Aortic smooth muscle cell (primary cell): ENCODE measurements around the gene PRRT1. TPM values are rescaled to one million over a fixed set of nuclear protein-coding genes. Genes with fewer than 3 reads are reported as not detected.

Experiments used
- total RNA-seq: library from RNA; depleted of rRNA; stranded (reverse); fragments of >200 nt; gene quantifications from 2 replicates; pipeline ENCODE4 v1.2.3, GENCODE V29; 2014

The PRRT1 gene
- 0.26 and 0.50 TPM in 2 replicates for total RNA-seq

DNA sequence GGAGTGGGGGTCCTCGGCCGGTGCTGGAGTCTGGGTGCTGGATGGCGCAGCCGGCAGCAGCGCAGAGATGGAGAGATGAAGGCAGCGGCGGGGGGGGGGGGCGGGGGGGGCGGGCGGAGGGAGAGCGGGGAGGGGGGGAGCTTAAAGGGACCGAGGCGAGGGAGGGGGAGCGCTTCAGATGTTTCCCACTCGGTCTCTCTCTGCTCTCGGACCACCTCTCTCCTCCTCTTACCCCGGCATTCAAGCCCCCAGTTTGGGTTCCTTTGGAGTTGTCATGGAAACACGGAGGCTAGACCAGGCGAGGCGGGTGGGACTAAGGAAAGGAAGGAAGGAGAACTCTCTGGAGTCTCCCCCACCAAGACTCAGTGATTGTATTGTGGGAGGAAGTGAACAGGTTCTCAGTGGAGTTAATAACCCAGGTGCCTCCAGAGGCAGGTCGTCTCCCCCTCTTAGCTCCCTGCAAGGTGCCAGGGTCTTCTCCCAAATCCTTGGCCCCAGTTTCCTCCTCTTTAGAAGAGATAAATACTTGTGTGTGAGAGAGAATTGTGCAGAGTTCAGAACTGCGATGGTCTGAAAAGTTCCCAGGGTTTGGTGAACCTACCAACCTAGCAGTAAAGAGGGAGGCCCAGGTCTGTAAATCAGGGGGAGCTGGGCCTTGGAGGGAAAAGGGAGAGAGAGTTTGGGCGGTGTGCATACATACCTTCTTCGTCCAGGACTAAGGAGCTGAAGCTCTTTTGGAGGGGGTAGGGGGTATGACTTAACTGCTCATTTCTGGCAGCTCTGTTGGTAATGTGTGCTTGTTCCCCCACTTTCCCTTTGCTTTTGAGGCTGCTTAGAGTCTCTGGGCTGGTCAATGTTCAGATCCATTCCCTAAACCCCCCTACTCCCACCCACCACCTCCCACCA lies at the start of gene PRRT1:
TSS of gene PRRT1 (minus strand) at position 77 of the 906 bp plus-strand sequence. CDS start 112 bp downstream, outside the sequence.

DNA sequence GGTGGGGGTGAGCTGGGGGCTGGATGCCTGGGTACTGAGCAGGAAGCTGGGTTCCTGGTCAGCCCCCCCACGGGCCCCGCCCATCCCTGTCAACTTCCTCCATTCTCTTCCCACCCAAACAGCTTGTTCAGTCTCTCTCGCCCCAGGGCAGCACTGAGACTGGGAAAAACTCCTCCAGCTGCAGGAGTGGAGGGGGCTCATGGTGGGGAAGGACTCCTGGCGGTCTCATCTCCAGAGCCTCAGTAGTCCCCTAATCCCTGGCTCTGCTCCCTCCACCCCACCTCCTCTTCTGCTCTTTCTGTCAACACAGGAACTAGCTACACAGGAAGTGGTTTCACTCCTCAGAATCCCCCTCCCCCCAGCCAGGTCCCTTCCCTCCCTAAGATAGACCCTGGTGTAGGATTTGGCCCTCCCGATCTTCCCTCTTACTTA lies 40.9 kb upstream of the PRRT1 start, which contains the start of gene GPSM3:
TSS of gene GPSM3 (minus strand) at position 36 of the 432 bp plus-strand sequence. CDS start 130 bp downstream, outside the sequence.

DNA sequence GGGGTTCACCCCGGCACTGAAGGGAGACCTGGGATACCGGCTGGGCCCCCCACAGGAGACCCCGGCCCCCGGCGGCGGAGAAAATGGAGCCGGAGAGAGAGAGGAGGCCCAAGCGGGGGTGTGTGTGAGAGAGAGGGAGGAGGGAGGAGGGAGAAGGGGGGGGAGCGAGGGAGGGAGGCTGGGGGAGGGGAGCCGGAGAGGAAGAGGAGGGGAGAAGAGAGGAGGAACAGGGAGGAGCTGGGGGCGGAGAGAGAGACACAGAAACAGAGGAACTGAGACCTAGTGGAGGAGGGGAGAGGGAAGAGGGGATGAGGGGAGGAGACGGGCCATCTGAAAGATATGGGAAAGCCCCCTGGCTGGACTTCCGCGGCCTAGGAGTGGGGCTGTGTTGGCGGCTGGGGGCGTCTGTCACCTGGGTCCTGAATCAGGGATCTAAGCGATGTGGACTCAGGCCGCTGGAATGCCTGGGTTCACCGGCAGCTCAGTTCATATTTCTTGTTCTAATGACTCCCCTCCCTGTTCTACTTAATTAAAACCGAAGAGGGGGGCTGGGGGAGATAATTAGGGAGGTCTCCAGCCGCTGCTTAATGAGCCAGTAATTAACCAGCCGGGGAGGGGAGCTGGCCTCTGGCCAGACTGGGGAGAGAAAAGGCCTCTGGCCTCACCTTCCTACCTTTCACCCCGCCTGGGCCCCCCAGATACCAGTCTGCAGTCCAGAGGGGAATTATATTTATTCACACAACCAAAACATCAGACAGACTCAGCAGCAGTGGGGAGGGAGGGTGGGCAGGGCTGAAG lies 38.5 kb upstream of the PRRT1 start, which contains the start of gene PBX2:
TSS of gene PBX2 (minus strand) at position 149 of the 798 bp plus-strand sequence. CDS start 287 bp downstream, outside the sequence.

DNA sequence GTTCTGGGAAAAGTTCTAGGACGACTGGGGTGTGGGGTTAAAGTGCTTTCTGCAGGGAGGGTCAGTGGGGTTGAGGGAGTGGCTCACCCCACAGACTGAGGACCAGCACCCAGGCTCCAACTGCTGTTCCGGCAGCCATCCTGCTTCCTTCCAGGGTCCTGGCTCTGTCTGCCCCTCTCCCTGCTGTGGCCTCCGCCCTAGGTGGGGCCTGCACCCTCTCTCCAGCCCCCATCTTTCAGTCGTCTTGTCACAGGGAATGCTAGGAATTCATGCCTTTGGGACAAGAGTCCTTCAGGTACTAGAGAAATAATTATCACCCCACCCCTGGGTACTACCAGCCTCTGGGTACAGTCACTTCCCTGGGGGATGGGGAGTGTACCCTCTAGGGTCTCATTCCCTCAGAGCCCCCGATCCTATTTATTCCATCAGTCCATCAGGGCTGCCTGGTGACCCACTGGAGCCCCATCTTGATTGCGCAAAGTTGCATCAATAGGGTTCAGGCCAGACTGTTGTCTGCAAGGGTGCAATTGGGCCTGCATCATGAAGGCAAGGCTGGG lies 32.4 kb upstream of the PRRT1 start, which contains the start of gene AGER:
TSS of gene AGER (minus strand) at position 170 of the 557 bp plus-strand sequence. CDS start at position 139, 31 bp downstream.

DNA sequence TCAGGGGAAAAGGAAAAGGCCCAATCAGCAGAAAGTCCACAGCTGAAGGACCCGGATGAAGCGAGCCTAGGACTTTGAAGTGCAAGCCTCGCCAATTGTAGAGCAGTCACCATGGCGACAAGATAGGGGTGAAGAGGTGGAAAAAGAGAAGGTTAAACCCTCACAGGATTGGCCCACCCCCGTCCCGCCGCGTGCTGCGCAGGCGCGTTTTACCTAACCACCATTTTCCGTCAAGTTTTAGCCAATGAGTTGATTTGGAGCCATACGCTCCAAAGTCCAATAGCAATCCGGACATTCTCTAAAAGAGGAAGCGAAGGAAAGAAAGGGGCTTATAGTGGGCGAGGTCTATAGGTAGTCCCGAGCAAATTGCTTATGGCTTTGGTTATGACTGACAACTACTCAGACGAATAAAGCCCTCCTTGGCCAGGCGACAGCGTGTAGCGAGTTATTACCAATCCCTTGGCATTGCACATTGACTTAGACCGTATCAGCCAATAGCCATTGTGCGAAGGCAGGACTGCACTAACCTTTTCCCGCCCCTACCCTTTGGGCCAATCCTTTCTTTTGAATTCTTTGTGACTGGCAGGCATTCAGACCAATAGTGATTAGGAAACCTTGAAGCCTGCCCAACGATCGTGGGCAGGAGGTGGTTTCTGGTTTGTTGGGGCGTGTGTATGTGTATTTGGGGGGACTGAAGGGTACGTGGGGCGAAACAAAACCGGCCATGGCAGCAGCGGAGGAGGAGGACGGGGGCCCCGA lies 26.2 kb upstream of the PRRT1 start, which contains the start of gene RNF5:
TSS of gene RNF5 (plus strand) at position 618 of the 759 bp plus-strand sequence. CDS start at position 725, 107 bp downstream.

DNA sequence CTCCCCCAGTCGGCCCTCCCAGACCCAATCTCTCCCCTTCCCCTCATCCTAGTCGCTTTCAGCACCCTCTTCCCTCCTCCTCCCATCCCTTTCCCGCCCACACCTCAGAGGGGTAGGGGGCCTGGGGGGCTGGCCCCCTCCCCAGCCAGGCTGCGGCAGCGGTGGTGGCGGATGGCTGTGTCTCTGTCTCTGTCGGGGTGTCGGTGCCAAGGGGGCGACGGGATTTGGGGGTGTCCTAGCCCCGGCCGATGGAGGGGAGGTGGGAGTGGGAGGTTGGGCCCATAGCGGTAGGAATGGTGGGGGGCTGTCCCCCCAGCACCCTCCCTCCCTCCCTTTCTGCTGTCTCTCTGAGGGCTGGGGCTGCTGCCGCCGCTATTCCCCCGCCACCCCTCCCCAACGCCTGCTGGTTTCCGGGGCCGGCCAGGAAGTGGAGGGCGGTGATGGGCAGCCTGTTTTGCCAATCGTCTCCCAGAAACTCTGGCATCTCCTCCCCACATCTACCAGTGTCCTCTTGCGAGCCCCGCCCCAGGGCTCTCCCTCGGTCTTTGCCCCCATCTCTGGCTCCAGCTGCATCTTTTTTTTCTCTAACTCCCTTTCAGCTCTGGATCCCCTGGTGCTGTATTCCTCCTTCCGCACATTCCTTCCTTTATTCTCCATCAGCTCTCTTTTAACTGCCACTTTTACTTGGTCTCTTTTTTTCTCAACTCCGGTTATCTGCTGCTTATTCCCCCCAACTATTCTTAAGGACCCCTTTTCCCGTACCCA lies 24.2 kb upstream of the PRRT1 start, which contains the start of gene AGPAT1:
TSS of gene AGPAT1 (minus strand) at position 374 of the 765 bp plus-strand sequence. CDS start 4,588 bp downstream, outside the sequence.

DNA sequence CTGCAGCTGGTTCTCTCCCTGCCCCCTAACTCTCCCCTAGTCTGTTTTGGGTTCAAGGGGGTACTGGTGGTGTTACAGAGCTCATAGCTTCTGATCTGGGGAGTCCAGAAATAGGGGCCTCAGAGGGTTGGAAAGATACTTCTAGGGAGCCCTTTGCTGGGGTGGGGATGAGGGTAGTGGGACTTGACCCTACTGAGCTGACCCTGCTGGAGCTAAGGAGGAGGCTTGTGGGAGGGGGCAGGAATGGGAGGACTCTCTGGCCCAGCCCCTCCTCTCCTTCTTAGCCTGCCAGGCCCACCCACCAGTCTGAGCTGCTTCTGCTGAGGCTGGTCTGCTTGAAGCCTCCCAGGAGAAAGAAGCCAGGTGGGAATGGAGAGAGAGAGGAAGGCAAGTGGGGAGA lies 12.6 kb upstream of the PRRT1 start, which contains the start of gene EGFL8:
TSS of gene EGFL8 (plus strand) at position 301 of the 400 bp plus-strand sequence. CDS start 1,571 bp downstream, outside the sequence.

DNA sequence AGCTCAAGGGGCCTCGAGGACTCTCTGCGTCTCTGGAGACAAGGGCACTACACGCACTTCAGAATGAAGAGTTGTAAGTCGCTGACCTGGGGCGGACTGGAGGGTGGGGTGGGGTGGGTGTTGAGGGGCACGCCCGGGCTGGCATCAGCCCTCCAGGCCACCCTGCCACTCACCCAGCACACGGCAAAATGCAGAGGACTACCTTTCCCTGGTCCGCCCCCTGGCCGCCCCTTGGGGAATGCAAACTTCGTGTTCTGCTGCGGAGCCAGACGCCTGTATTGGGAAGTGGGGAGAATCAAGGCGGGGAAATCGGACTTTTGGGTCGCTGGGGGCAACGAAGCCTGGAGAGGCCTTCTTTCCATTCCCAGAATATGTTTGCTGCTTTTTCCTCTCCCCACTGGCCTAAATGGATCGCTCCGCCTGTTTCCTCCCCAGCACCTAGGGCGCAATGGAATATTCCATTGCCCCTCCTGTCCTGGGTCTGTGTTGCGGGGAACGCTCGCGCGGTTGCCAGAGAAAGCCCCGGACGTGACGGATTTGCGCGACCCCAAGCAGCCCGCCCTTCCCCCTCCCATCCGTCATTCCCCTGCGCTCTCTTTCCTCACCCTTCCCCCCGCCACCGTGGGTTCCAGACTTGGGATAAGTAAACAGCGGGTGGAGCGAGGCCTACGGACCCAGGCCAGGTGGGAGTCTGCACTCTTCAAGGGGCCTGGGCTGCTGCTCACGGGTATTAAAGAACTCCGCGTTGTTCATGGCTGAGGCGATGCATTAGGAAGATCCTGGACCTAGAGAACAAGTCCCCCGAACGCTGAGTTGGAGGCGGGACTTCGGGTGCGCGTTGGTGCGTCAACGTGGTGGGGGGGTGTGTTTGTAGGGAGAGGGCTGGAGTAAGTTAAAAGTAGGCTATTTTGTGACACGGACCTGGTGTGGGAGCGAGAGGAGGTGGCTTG lies 2.1 kb upstream of the PRRT1 start, which contains the start of gene PPT2:
TSS of gene PPT2 (plus strand) at position 578 of the 950 bp plus-strand sequence. CDS start 454 bp downstream, outside the sequence.

DNA sequence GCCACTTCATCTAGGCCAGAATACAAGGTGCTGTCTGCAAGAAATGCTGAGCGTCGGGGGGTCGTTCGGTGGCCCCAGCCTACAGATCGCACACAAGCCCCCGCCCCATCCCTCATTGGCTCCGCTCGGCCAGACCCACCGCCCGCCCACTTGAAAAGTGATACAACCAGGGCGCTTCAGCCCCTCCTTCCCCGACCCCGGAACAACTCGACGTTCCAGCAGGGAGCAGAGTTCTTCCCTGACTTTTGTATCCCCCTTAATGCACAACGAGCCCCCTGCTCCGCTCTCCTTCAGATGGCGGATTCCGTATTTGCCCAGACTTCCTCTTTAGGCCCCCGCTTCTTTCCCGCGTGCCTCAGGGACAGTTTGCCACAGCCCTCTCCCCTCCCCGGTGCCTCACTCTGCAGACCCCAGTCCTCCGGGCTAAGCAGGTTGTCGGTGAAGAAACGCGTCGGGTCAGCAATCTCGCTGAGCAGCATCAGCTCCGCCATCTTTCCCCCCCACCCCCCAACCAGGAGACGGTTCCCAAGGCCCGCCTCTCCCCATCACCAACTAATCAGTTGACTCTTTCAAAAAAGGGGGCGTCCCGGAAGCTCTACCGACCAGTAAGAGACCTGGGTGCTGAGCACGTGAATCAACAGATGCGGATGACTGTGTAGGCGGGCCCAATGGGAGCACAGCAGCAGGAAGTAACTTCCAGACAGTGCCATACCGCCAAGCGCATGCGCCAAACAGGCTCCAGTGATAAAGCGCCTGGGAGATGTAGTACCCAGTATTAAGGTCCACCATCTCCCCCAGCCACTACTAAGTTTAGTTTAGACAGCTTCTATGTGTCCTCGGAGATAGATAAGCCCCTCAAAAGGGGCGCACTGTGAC lies 23.8 kb downstream of the PRRT1 start, which contains the start of gene ATF6B:
TSS of gene ATF6B (minus strand) at position 530 of the 876 bp plus-strand sequence. CDS start at position 491, 39 bp downstream.

DNA sequence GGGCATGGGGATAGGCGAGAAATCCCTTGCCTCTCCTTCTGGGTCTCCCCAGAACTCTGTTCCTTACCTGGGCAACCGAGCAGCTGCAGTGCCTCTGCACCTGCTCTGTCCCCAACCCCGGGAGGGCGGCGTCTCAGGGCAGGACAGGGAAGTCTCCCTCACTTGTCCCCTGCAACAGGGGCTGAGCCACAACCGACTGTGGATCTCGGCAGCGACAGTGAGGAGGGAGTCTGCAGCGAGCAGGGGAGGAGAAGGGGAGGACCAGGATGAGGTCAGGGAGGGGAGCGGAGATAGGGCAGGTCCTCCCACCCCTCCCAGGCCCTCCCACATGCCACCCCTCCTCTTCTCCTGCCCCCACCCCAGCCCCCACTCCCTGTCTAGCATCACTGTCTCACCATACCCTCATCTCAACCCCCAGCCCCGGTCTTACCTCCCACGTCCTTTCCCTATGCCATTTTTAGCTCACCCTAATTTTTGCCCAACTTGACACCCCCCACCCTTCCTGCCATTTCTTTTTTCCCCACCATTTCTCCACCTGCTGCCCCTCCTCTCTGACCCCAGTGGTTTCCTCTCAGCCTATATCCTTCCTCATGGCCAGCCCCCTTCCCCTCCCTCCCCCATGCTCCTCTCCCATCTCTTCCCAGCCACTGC lies 42.5 kb downstream of the PRRT1 start, which contains the start of gene TNXB:
TSS of gene TNXB (minus strand) at position 225 of the 651 bp plus-strand sequence. CDS start 11,140 bp downstream, outside the sequence.

Other genes with a start within 250 kb of the PRRT1 start
- 3.3 and 3.7 TPM in 2 replicates for gene ZBTB12, start 249.9 kb downstream of the PRRT1 start, total RNA-seq
- 2.8 and 4.3 TPM in 2 replicates for gene C2, start 224.2 kb downstream of the PRRT1 start, total RNA-seq
- gene CFB, start 205.8 kb downstream of the PRRT1 start, total RNA-seq: 20.3 and 31.2 TPM in 2 replicates
- gene NELFE, start 193.0 kb downstream of the PRRT1 start, total RNA-seq: 107 and 119 TPM in 2 replicates
- 41.2 and 58.4 TPM in 2 replicates for gene SKIC2, start 192.8 kb downstream of the PRRT1 start, total RNA-seq
- 9.8 and 10.2 TPM in 2 replicates for gene DXO, start 179.8 kb downstream of the PRRT1 start, total RNA-seq
- 5.7 and 5.8 TPM in 2 replicates for gene C4A, start 169.9 kb downstream of the PRRT1 start, total RNA-seq
- 4.8 and 5.0 TPM in 2 replicates for gene C4B, start 137.1 kb downstream of the PRRT1 start, total RNA-seq
- under 0.01 and 0.62 TPM in 2 replicates for gene CYP21A2, start 113.5 kb downstream of the PRRT1 start, total RNA-seq
- gene TNXB, start 42.6 kb downstream of the PRRT1 start, total RNA-seq: 33.9 and 58.7 TPM in 2 replicates
- gene ATF6B, start 23.7 kb downstream of the PRRT1 start, total RNA-seq: 11.8 and 16.4 TPM in 2 replicates
- 5.5 and 5.9 TPM in 2 replicates for gene FKBPL, start 21.7 kb downstream of the PRRT1 start, total RNA-seq
- gene PPT2, start 2.2 kb upstream of the PRRT1 start, total RNA-seq: 28.3 and 69.1 TPM in 2 replicates
- gene EGFL8, start 12.7 kb upstream of the PRRT1 start, total RNA-seq: 1.2 TPM in 2 replicates
- gene AGPAT1, start 24.1 kb upstream of the PRRT1 start, total RNA-seq: 14.3 and 17.3 TPM in 2 replicates
- 22.2 and 25.9 TPM in 2 replicates for gene RNF5, start 26.5 kb upstream of the PRRT1 start, total RNA-seq
- gene AGER, start 32.3 kb upstream of the PRRT1 start, total RNA-seq: 0.13 and 0.37 TPM in 2 replicates
- 20.5 and 26.3 TPM in 2 replicates for gene PBX2, start 38.3 kb upstream of the PRRT1 start, total RNA-seq
- 0.92 and 1.1 TPM in 2 replicates for gene GPSM3, start 40.7 kb upstream of the PRRT1 start, total RNA-seq
- gene NOTCH4, start 72.1 kb upstream of the PRRT1 start, total RNA-seq: 1.3 and 2.2 TPM in 2 replicates
- gene TSBP1, start 220.0 kb upstream of the PRRT1 start, total RNA-seq: not detected in 2 replicates